Limb (tissue), 2 donors: ENCODE results near the gene CXCR2.
"Not testable (repeated sequence)": the region's sequence is repeated elsewhere in the genome, so short reads cannot be mapped to it uniquely, and the experiment has no call there.

ENCODE experiments used
- DNase-seq, 2 donors: peaks; one replicate each; pipeline ENCODE4 v3.0.0-alpha.2; 2016; ENCODE audit errors: extremely low spot score in 2 of 2

CXCR2 gene

DNA sequence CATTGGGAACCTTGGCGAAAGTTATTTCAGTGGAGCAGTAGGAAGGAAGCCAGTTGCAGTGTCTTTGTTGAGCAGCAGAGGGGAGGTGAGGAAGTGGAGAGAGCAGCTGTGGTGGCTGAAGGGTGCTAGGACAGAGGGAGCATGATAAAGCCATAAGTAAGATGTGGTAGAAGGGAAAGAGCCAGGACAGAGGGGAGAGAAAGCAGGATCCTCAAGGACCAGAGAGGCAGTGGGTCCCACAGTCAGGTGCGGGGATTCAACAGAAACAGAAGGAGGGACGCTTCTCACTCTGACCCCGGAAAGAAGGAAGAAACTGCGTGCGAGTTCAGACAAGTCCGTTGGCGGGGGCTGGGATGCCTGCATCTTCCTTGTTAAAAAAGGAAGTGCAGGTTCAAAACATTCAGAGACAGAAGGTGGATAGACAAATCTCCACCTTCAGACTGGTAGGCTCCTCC is at the start of gene CXCR2:
TSS of gene CXCR2 (plus strand) at position 403 of the 455 bp plus-strand sequence. CDS start 8,774 bp downstream, outside the sequence.
- DNase-seq: no peak

DNA sequence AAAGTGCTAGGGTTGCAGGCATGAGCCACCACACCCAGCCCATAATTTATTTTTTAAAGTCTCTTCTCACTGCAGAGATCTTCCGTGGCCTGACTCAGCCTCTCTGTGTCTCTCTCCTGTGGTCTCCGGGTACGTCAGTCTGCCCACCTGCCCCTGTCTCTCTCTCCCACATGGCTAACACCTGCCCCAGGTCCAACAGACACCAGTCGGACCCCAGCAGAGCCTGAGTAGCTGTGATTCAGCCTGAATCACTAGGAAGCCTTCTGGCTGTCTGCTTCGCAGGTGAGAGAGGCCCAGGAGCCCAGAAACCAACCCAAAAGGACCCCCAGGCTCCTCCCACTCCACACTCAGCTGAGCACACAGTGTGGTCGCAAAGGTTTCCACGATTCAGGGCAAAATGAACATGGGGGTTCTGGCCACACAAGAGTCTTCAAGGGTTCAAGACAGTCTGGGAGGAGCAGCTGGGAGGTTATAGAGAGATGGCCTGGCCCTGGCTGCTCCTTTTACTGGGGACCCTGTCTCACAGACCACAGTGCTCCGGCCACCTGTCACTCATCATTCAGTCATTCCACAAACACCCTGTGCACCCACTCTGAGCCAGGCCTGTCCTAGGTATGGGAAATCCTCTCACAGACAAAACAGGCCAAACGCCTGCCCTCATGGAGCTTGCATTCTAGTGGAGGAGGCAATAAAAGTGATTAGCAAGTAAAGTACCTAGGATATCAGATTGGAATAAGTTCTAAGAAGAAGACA is 48.2 kb upstream of the CXCR2 start:
- no peak for DNase-seq

DNA sequence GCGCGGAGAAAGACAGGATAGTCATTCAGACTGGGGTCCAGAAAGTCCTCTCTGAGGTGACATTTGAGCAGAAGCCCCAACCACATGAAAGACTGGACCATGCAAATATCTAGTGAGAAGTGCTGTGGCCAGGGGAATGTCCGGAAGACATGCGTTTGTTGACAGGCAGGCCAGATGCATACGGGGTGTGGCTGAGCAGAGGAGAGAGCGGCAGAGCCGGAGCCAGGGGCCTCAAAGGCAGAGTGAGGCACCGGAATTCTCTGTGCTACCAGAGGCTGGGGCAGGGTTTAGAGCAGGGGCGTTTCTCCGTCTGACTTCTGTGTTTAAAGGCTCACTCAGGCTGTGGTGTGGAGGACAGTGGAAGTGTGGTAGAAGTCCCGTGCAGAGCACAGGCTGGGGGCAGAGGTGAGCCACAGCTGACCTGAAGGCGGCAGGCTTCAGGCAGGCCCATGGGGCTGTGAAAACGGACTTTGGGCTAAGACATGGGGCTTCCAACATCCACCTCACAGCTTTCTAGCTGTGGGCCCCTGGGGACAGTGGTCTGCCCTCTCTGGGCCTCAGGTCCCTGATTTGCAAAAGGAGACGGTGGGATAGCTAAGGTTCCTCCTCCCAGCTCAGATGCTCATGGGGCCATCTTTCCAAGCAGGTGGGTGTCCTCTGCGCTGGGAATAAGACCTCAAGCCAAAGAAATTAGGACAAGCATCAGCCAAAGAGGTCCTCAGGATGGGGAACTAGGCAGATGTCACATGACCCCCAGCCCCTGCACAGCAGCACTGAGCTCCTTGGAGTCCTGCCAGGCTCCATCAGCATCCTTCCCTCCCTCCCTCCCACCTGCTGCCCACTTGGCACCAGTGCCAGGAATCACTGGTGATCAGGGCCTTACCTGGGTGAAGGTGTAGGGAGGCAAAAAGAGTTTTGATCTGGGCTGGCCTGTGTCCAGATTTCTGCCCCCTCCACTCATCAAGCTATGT is 45.6 kb upstream of the CXCR2 start:
- no peak for DNase-seq

DNA sequence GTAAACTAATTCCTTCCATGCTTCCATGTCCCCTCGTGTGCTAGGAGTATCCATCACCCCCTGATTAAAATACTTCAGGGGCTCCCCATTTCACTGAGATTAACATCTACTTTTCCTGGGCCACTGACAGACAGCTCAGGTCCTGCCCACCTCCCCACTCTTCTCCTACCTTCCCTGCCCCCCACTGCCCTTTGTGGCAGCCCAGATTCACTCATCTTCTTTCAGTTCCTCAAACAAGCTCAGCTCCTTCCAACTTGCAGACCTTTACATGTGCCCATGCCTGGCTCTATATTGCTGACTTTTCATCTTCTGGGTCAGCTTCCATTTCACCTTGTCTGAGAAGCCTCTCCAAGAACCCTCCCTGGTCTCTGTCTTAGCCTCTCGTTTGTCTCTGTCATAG is 44.8 kb upstream of the CXCR2 start:
- DNase-seq: no peak

DNA sequence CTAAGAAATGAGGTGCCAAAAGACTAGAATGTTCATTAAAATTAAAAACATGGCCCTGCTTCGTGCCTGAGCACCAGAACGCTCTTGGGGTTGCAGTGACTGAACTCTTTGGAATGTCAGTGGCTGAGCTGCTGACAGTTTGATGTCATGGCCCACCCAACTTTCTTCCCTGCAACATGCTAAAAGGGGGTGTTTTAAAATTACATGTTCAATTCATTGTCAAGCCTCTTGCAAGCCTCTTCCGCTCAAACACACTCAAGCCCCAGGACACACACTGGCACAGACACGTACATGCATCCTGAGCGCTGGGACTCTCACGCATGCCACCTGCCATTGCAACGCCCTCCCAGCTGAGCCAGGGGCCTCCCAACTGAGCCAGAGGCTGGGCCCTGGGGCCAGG is 44.1 kb upstream of the CXCR2 start:
- DNase-seq: peak in 1 of 2 donors; percentile 14

DNA sequence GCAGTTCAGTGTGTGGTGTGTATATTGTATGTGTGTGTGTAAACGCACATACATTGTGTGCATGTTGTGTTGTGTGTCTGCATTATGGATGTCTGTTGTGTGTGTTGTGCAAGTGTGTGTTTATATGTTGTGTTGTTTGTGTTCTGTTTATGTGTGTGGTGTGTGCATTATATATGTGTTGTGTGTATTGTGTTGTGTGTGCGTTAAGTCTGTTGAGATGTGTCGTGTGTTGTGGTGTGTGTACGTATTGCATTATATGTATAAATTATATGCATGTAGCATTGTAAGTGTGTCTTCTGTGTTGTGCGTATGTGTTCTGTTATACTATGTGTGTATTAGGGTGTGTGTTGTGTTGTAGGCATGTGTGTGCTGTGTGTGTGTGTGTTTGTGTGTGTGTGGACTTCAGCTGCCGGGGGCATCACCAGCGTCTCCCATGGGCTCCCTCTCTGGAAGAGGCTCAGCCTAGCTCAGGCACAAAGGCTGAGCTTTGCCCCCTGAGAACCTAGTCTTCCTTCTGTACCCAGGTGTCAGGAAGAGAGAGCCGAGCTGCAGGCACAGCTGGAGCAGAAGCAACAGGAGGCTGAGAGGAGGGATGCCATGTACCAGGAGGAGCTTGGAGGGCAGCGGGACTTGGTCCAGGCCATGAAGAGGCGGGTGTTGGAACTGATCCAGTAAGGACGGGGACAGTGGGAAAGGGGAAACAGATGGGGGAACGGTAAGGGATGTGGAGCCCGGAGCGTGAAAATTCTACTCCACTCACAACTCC is 43.1 kb upstream of the CXCR2 start:
- DNase-seq: no peak

DNA sequence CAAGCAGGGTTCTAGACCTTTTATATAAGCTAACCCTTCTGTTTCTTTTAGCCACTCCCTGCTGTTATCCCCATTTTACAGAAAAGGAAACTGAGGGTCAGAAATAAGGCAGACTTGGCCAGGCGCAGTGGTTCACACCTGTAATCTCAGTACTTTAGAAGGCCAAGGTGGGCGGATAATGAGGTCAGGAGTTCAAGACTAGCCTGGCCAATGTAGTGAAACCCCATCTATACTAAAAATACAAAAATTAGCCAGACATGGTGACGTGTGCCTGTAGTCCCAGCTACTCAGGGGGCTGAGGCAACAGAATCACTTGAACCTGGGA is 42.5 kb upstream of the CXCR2 start:
- DNase-seq: no peak

DNA sequence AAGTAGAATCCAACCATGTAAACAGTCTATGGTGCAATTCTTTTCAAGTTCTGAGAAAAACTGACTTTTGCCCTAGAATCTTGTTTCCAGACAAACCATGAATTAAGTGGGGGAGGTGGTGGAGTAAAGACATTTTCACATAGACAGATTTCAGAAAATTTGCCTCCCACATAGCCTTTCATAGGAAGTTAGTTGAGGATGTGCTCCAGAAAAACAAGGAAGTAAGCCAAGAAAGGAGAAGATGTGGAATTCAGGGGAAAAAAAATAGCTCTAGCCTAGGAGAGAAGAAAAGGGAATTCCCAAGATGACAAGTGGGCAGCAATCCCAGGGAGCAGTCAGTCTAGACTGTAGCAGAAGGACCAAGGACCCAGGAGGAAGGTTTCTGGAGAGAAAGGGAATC is 39.4 kb upstream of the CXCR2 start:
- DNase-seq: no peak

DNA sequence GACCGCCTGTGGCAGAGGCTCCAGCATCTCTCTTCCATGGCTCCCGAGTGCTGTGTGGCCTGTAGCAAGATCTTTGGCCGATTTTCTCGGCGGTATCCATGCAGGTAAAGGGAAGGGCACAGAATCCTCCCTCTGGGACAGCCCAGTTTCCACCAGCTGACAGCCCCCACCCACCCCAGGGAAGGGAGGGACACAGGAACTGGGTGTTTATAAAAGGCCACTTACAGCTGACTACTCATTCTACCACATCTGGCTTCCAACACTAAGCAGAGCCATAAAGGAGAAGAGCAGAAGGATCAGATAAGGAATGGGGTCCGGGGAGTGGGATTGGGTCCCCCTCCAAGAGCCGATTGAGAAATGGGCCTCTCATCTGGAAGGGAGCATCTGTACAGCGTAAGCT is 36.6 kb upstream of the CXCR2 start:
- DNase-seq: no peak

DNA sequence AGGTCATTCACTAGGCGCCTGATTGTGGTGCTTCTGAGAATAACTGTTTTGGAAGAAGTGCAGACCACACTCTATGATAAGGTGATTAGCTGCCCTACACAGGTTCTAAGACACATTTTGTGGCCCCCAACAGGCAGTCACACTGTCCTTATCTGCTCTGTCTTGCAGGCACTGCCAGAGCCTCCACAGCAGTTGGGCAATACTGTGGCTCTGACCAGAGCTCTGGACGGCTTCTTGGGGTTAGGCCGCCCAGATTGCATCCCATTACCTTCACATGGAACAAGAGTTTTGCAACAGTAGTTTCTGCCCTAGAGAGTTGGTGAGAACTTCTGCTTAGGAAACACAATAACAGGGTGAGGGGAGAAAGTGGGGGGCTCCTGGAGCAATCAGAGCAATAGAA is 34.1 kb upstream of the CXCR2 start:
- no peak for DNase-seq

DNA sequence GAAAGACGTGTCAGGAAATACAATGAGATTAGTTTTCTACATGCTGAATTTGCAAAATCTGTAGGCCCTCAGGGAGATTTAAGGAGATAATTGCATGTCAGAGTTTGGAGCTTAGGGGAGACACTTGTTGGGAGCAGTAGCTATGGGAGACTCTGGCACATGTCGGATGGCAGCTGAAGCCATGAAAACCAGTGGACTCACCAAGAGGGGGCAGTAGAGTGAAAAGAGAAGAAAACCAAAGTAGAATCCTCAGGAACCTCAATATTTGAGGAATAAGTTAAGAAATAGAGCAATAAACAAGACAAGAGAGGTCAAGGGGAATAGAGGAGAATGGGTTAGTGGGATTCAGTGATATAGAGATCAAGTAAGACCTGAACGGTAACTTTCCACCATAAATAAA is 31.9 kb upstream of the CXCR2 start:
- no peak for DNase-seq

DNA sequence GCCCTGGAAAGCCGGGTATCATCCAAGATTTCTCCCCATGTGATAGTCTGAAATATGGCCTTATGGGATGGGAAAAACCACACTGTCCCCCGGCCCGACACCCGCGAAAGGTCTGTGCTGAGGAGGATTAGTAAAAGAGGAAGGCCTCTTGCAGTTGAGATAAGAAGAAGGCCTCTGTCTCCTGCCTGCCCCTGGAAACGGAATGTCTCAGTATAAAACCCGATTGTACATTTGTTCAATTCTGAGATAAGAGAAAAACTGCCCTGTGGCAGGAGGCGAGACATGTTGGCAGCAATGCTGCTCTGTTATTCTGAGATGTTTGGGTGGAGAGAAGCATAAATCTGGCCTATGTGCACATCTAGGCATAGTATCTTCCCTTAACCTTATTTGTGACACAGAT is 30.0 kb upstream of the CXCR2 start:
- no peak for DNase-seq

DNA sequence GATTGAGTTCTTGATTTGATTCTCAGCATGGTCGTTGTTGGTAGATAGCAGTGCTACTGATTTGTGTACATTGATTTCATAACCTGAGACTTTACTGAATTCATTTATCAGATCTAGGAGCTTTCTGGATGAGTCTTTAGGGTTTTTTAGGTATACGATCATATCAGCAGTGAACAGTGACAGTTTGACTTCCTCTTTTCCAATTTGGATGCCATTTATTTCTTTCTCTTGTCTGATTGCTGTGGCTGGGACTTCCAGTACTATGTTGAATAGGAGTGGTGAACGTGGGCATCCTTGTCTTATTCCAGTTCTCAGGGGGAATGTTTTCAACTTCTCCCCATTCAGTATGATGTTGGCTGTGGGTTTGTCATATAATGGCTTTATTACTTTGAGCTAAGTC is 27.9 kb upstream of the CXCR2 start:
- no peak for DNase-seq

DNA sequence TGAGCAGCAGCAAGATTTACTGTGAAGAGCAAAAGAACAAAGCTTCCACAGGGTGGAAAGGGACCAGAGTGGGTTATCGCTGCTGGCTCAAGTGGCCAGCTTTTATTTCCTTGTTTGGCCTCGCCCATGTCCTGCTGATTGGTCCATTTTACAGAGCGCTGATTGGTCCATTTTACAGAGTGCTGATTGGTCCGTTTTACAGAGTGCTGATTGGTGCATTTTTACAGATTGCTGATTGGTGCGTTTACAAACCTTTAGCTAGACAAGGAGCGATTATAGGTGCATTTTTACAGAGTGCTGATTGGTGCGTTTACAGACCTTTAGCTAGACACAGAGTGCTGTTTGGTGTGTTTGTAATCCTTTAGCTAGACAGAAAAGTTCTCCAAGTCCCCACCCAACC is 17.0 kb upstream of the CXCR2 start:
- not testable (repeated sequence) for DNase-seq

DNA sequence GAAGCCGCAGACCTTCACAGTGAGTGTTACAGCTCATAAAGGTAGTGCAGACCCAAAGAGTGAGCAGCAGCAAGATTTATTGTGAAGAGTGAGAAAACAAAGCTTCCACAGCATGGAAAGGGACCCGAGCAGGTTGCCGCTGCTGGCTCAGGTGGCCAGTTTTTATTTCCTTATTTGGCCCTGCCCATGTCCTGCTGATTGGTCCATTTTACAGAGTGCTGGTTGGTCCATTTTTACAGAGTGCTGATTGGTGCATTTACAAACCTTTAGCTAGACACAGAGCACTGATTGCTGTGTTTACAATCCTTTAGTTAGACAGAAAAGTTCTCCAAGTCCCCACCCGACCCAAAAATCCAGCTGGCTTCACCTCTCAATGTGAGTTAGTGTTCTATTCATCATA is 4.0 kb upstream of the CXCR2 start:
- DNase-seq: not testable (repeated sequence)

DNA sequence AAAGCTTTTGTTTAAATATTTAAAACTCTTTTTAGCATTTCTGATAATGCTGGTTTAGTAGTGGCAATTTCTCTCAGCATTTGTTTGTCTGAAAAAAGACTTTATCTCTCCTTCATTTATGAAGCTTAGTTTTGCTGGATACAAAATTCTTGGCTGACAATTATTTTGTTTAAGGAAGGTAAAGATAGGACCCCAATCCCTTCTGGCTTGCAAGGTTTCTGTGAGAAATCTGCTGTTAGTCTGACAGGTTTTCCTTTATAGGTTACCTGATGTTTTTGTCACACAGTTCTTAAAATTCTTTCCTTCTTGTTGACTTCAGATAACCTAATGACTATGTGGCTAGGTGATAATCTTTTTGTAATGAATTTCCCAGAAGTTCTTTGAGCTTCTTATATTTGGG is 3.5 kb upstream of the CXCR2 start:
- not testable (repeated sequence) for DNase-seq

DNA sequence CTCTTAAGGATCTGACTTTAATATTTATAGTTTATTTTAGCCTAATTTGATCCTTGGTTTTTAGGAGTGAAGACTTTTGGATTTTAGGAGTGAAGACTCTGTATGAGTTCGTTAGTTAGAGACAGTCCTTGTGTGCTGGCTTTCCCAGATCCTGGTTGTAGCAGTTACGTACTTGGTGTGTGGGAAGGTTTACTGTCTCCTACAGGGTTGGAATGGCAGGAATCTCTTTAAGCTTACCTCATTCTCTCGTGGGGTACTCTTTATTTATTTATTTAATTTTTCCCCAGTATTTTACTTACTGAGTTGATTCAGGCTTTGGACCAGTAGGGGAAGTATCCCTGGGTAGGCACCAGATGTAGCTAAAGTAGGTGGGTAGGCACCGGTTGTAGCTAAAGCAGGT is 1.8 kb upstream of the CXCR2 start:
- DNase-seq: no peak

DNA sequence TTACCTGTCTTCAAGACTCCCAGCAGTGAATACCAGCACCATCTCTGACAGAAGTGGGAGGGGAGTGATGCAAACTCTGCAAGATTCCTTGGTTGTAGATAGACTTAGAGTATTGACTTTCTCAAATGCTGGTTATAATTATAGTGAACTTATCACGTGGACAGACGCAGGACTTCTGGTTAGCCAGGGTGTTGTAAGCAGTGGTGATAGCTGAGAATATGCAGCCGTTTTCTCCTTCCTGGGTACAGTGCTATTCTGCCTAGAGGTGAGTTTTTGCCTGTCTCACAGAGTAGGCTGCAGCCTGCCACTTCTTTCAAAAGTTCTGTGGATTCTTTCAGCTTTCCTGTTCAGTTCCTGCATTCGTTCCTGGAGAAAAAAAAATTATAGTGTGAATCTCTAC is 733 bp upstream of the CXCR2 start:
- no peak for DNase-seq

DNA sequence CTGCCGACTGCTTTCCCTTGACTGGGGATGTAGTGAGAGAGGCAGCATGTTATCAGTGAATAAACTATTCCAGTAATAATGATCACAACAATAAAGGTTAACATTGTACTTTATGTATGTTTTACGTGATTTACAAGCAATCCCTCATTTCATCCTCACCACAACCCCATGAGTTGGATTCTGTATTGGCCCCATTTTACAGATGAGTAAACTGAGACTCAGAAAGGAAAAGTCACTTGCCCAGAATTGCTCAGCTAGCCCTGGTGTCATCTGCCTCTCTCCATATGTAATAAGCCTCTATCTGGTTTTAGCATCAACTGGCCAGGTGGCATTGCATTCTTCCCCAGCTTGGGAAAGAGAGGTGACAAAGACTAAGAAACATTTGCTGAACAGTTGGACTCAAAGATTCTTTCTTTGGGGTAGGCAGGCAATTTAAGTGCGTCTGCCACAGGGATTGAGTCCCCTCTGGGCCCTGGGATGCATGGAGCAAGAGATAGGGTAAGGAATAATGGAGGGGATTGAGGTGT is 2.2 kb downstream of the CXCR2 start:
- DNase-seq: no peak

DNA sequence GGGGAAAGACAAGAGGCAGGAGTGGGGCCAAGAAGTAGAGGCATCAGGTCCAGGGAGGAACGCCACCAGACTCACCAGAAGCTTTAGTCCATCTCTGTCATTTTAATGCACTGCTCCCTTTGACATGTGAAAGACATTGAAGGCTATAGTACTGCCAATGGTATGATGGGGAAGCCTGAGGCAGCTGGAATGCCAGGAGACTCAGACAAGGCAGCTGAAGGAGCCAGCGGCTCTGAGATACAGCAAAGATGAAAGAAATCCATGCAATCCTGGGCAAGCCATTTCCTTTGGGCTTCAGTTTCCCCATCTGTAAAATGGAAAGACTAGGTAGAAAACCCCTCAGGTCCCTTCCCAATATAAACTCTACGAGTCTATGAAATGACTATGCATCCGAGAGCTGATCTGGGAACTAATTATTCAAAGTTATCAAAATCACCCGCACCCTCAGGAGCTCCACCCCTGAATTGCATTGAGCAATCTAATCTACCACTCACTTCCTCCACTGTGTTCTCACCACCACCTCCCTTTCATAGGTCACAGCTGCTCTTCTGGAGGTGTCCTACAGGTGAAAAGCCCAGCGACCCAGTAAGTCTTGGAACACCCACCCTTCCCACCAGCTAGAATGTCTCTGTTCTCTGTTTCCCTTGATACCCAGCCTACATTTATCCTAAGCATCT is 3.1 kb downstream of the CXCR2 start:
- DNase-seq: no peak
